A549 (cell line): ENCODE results near the gene CIB4. TPM values are rescaled to one million over a fixed set of nuclear protein-coding genes. Genes with fewer than 3 reads are reported as not detected.

Source experiments
- polyA plus RNA-seq, 4 experiments: library from polyadenylated mRNA; depleted of rRNA in 3 of 4; stranded (reverse); fragments of >200 nt; fragmentation: RNase III in 1 of 4; extraction: RNeasy Plus Mini Kit Qiagen cat#74134 plus additional on column Dnase treatment in 1 of 4; gene quantifications; 2 replicates in 3 of 4; 3 replicates in 1 of 4; pipeline ENCODE4 v1.2.3, GENCODE V29; 2011 to 2017
- small RNA-seq, 6 experiments: library from RNA; depleted of rRNA; stranded (forward); fragments of <200 nt; gene quantifications; one replicate each; pipeline ENCODE3, GENCODE V24; 2012

Gene CIB4
- polyA plus RNA-seq, 2 of the 4 experiments (the other 2 are of a cell fraction) = 0.30 to 1.0 TPM

Small RNAs within 50 kb of the gene (small RNA-seq; reads per million reads assigned to genes)
- gene AC015977.1 = 0 reads per million in 6 experiments

Other genes with a start within 250 kb of the CIB4 start
- gene DRC1, start 239.4 kb downstream of the CIB4 start, polyA plus RNA-seq (2011; rRNA removed) = 0.16 and 0.39 TPM in 2 replicates
- 0.05 to 0.21 TPM (median 0.07 TPM) in 3 replicates for gene DRC1, start 239.4 kb downstream of the CIB4 start, polyA plus RNA-seq (2017; fragmentation: RNase III; extraction: RNeasy Plus Mini Kit Qiagen cat#74134 plus additional on column Dnase treatment)
- gene OTOF, start 163.2 kb downstream of the CIB4 start, polyA plus RNA-seq (2011; rRNA removed) = 0.13 and 0.22 TPM in 2 replicates
- gene OTOF, start 163.2 kb downstream of the CIB4 start, polyA plus RNA-seq (2017; fragmentation: RNase III; extraction: RNeasy Plus Mini Kit Qiagen cat#74134 plus additional on column Dnase treatment) = 0.05 to 0.18 TPM (median 0.08 TPM) in 3 replicates
- gene KCNK3, start 51.4 kb upstream of the CIB4 start, polyA plus RNA-seq (2011; rRNA removed) = 2.8 and 3.5 TPM in 2 replicates
- gene KCNK3, start 51.4 kb upstream of the CIB4 start, polyA plus RNA-seq (2017; fragmentation: RNase III; extraction: RNeasy Plus Mini Kit Qiagen cat#74134 plus additional on column Dnase treatment) = 1.6 to 3.4 TPM (median 2.4 TPM) in 3 replicates
- 41.3 and 55.7 TPM in 2 replicates for gene SLC35F6, start 122.9 kb upstream of the CIB4 start, polyA plus RNA-seq (2011; rRNA removed)
- gene SLC35F6, start 122.9 kb upstream of the CIB4 start, polyA plus RNA-seq (2017; fragmentation: RNase III; extraction: RNeasy Plus Mini Kit Qiagen cat#74134 plus additional on column Dnase treatment) = 40.1 to 47.6 TPM (median 46.9 TPM) in 3 replicates
- gene CENPA, start 144.7 kb upstream of the CIB4 start, polyA plus RNA-seq (2011; rRNA removed) = 44.1 and 46.0 TPM in 2 replicates
- 41.6 to 45.7 TPM (median 43.7 TPM) in 3 replicates for gene CENPA, start 144.7 kb upstream of the CIB4 start, polyA plus RNA-seq (2017; fragmentation: RNase III; extraction: RNeasy Plus Mini Kit Qiagen cat#74134 plus additional on column Dnase treatment)
- 2.4 and 2.5 TPM in 2 replicates for gene DPYSL5, start 206.8 kb upstream of the CIB4 start, polyA plus RNA-seq (2011; rRNA removed)
- 6.8 to 8.3 TPM (median 8.2 TPM) in 3 replicates for gene DPYSL5, start 206.8 kb upstream of the CIB4 start, polyA plus RNA-seq (2017; fragmentation: RNase III; extraction: RNeasy Plus Mini Kit Qiagen cat#74134 plus additional on column Dnase treatment)